ENCODE results near the gene UNC13A. TPM values are rescaled to one million over a fixed set of nuclear protein-coding genes. Genes with fewer than 3 reads are reported as not detected.
A peak's percentile ranks its signal among the peaks of the same experiment; 100 is the strongest.

Gene UNC13A
- total and polyA plus RNA-seq, 2 of the 13 experiments (the other 11 are each of a cell fraction or from before 2014, with no cell fraction given) = 0.11 to 0.45 TPM

- TF ChIP-seq SP5 (CRISPR knock-in tag; IDR thresholded peaks at IDR 0.05; ENCODE audit: borderline replicate concordance, low read depth) (no peak), LBX2 (CRISPR knock-in tag; IDR thresholded peaks at IDR 0.05; ENCODE audit: borderline replicate concordance) (no peak), CHD4 (IDR thresholded peaks at IDR 0.05; ENCODE audit: borderline replicate concordance, low read length) (no peak), ZNF296 (CRISPR knock-in tag; conservative IDR thresholded peaks at IDR 0.05) (no peak), THYN1 (CRISPR knock-in tag; IDR thresholded peaks at IDR 0.05; ENCODE audit: borderline replicate concordance, low read depth) (no peak), ESRRA (CRISPR knock-in tag; IDR thresholded peaks at IDR 0.05; ENCODE audit: low read depth) (no peak), RCOR2 (CRISPR knock-in tag; IDR thresholded peaks at IDR 0.05) (no peak), ZNF766 (CRISPR knock-in tag; IDR thresholded peaks at IDR 0.05; ENCODE audit: borderline replicate concordance) (no peak), ZNF7 (CRISPR knock-in tag; IDR thresholded peaks at IDR 0.05) (no peak)
These were observed 23.1 kb downstream of the UNC13A start (continued) for GRCh38 chr19:17665058-17665457.

GRCh38 chr19:17659996-17660395, 28.2 kb downstream of the UNC13A start:
- peaks cover 13% of the 10 kb centered on the region for H3K4me1 ChIP-seq (ENCODE audit: insufficient read depth, low read length)
- H3K79me2 ChIP-seq (ENCODE audit: insufficient read depth, low read length) = no peaks in the 10 kb centered on the region
- TF ChIP-seq RBM39 (IDR thresholded peaks at IDR 0.05; ENCODE audit: low read depth, low read length, poor library complexity, severe bottlenecking) = no peak
- 0 out of 2 replicates have a peak, but pooled peaks have one; percentile 7 for TF ChIP-seq RARA (CRISPR knock-in tag; IDR thresholded peaks at IDR 0.05)
- TF ChIP-seq ZNF546 (CRISPR knock-in tag; conservative IDR thresholded peaks at IDR 0.05) = no peak
- TF ChIP-seq ZNF121 (CRISPR knock-in tag; IDR thresholded peaks at IDR 0.05) = peak; percentile 32; the same call in 1 of the 2 replicates
- TF ChIP-seq ZNF382 (CRISPR knock-in tag; IDR thresholded peaks at IDR 0.05; ENCODE audit: borderline replicate concordance) = no peak
- no peak for TF ChIP-seq HINFP (CRISPR knock-in tag; IDR thresholded peaks at IDR 0.05; ENCODE audit: low read depth)
- no peak for TF ChIP-seq YEATS4 (CRISPR knock-in tag; IDR thresholded peaks at IDR 0.05; ENCODE audit: borderline replicate concordance)
- TF ChIP-seq ZNF770 (CRISPR knock-in tag; IDR thresholded peaks at IDR 0.05) = 0 out of 2 replicates have a peak, but pooled peaks have one; percentile 21
- TF ChIP-seq IRF2 (CRISPR knock-in tag; IDR thresholded peaks at IDR 0.05) = no peak
- peak; percentile 7 for DNase-seq (ENCODE audit: low spot score)
- FAIRE-seq = no peak
- POLR2A ChIA-PET = no interaction called here
- peaks cover 0 to 6% of the 10 kb centered on the region in 2 experiments; a peak in 2 of 5 replicates for H3K27me3 ChIP-seq (ENCODE audit: control insufficient read depth in 1 of 2, insufficient read depth in 2 of 2, low read length in 2 of 2)
- intact Hi-C loops (cut with micrococcal nuclease; ENCODE audit: unreplicated experiment) = no loop called here
- CTCF ChIA-PET (ENCODE audit: low intra/inter-chr PET ratio, low total read pairs) = no interaction called here
- no peak overlapping the region for H3K9ac ChIP-seq (ENCODE audit: insufficient read depth, low read depth, low read length)
- H3K4me3 ChIP-seq (replicated peaks in 1 of 3; ENCODE audit: insufficient read depth in 1 of 3, low read depth in 2 of 3, low read length in 3 of 3) = no peak overlapping the region
- H3K27ac ChIP-seq (ENCODE audit: extremely low read length, insufficient read depth, low read length) = no peak overlapping the region
- no peak overlapping the region for H3K4me2 ChIP-seq (ENCODE audit: low read depth, low read length)
- peaks cover 9% of the 10 kb centered on the region for H3K9me3 ChIP-seq (ENCODE audit: low read length)
- ATAC-seq = 0 out of 3 replicates have a peak, but pooled peaks have one; percentile 38
- no peaks in the 10 kb centered on the region for H4K20me1 ChIP-seq (ENCODE audit: insufficient read depth, low read length)
- no TSS peak for BruUV-seq (replicated peaks)
- no peak overlapping the region for H2AFZ ChIP-seq (ENCODE audit: low read length)
- 26% methylated on average over 7 of the region's 7 CpGs for WGBS (ENCODE audit: low lambda C conversion rate)
- H3K36me3 ChIP-seq (replicated peaks in 1 of 2; ENCODE audit: control insufficient read depth in 1 of 2, insufficient read depth in 2 of 2, low read length in 2 of 2) = no peaks in the 10 kb centered on the region
- in situ Hi-C loops (cut with HindIII; ENCODE audit: extremely low pct_ligation_motif_present, low pct_unique_long_range_greater_than_20kb) = no loop called here

Measured in HepG2 (cell line).